ENCODE data around the gene PLA2G4F.

PLA2G4F gene

DNA sequence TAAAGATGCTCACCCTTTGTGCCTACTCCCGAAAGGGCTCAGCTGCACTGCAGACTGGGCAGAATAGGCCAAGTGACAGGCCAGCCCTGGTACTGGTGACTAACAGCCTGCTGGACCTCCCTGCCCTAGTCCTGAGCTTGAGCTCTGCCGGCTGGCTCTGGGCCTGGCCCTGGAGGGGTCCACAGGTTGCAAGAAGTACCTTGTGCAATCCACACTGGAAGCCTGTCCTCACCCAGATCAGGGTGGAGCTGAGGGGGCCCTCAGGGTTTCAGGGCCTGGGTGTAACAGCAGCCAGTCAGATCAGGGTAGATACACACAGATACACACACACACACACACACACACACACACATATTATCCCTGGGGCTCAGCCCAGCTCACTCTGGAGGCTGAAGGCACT is 34.8 kb downstream of the PLA2G4F start:
- no peak overlapping the region for H3K4me3 ChIP-seq (ENCODE audit: low read depth, low read length)
- H3K79me1 ChIP-seq (ENCODE audit: low read length): no peaks in the 10 kb centered on the region
- no peak overlapping the region for H2AK5ac ChIP-seq (ENCODE audit: low read length)
- H2AFZ ChIP-seq (ENCODE audit: insufficient read depth, low read length, poor library complexity): no peak overlapping the region
- no peak overlapping the region for H2BK12ac ChIP-seq (ENCODE audit: low read length)
- no peak overlapping the region for H3K4ac ChIP-seq (ENCODE audit: low read depth, low read length)
- no peak overlapping the region for H2BK120ac ChIP-seq (ENCODE audit: insufficient read depth, low read length, poor library complexity)
- no peaks in the 10 kb centered on the region for H3K27me3 ChIP-seq (ENCODE audit: insufficient read depth, low read length)
- no peak overlapping the region for H3K23ac ChIP-seq (ENCODE audit: low read length)
- H3K4me1 ChIP-seq (ENCODE audit: control insufficient read depth in 1 of 2, insufficient read depth in 2 of 2, low read length in 2 of 2): no peaks in the 10 kb centered on the region
- no peak overlapping the region for H4K12ac ChIP-seq (ENCODE audit: low read depth, low read length)
- H2BK5ac ChIP-seq (ENCODE audit: low read depth, low read length, poor library complexity): no peak overlapping the region
- H3K79me2 ChIP-seq (ENCODE audit: control insufficient read depth, insufficient read depth, low read length, poor library complexity): no peaks in the 10 kb centered on the region
- H4K8ac ChIP-seq (ENCODE audit: low read depth, low read length): no peak overlapping the region
- DNase-seq: peak; percentile 45 to 71
- no CpG with 5 or more reads among the region's 2 CpGs for WGBS (ENCODE audit: extremely low coverage, insufficient coverage, insufficient read length)
- H3K18ac ChIP-seq (ENCODE audit: low read length): no peak overlapping the region
- no peak overlapping the region for H3K9ac ChIP-seq (ENCODE audit: low read length)
- H3K36me3 ChIP-seq (ENCODE audit: control insufficient read depth in 1 of 2, insufficient read depth in 2 of 2, low read length in 2 of 2): no peaks in the 10 kb centered on the region
- H3K27ac ChIP-seq (ENCODE audit: low read depth, low read length): no peak overlapping the region
- no peak overlapping the region for H4K91ac ChIP-seq (ENCODE audit: low read depth, low read length)
- H3K9me3 ChIP-seq (ENCODE audit: insufficient read depth, low read depth, low read length): no peaks in the 10 kb centered on the region
- H3K4me2 ChIP-seq (ENCODE audit: low read length): no peak overlapping the region
- H3K14ac ChIP-seq (ENCODE audit: low read length): no peak overlapping the region

DNA sequence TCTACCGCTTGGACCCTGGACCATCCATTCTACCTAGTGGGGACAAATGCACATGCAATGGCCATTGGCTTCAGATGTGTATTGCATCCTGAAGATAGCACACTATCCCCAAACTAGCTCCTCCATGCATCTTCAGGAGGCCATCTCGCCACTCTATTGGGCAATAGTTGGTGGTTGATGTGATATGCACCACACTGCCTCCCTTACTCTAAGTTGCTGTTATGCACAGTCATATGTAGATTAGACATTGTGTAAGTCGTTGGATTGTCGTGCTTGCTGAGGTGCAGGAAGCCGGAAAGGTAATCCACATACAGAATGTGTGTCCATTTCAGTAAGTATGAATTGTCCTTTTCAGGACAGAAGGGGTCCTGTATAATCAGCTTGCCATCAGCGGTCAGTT is 35.4 kb downstream of the PLA2G4F start:
- no CpG with 5 or more reads among the region's 6 CpGs for WGBS (ENCODE audit: extremely low coverage, insufficient coverage, insufficient read length)

DNA sequence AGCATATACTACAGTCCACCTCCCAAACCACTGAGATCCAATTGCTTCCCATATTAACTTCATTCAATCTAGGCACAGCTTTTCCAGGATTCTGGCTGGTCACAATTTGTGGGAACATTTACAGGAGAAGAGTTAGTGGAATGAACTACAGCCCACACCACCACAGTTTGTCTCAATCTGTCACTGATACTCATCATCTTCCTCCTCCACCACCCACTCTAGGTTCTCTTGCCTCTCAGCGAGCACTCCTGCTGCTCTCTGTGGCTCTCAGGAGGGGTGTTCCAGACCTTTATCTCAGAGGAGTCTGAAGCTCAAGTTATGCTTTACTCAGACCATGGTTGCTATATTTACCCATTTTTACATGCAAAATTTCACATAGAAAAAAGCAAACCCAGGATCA is 36.2 kb downstream of the PLA2G4F start:
- Histone ChIP-seq H3K18ac (ENCODE audit: low read length) (no peak overlapping the region), H3K79me2 (ENCODE audit: control insufficient read depth, insufficient read depth, low read length, poor library complexity) (no peaks in the 10 kb centered on the region), H3K23ac (ENCODE audit: low read length) (no peak overlapping the region), H3K9me3 (ENCODE audit: insufficient read depth, low read depth, low read length) (no peaks in the 10 kb centered on the region), H3K79me1 (ENCODE audit: low read length) (no peaks in the 10 kb centered on the region), H2BK5ac (ENCODE audit: low read depth, low read length, poor library complexity) (no peak overlapping the region), H3K27ac (ENCODE audit: low read depth, low read length) (no peak overlapping the region), H4K91ac (ENCODE audit: low read depth, low read length) (no peak overlapping the region), H3K9ac (ENCODE audit: low read length) (no peak overlapping the region), H3K4ac (ENCODE audit: low read depth, low read length) (no peak overlapping the region), H2BK12ac (ENCODE audit: low read length) (no peak overlapping the region), H3K4me3 (ENCODE audit: low read depth, low read length) (no peak overlapping the region), H4K8ac (ENCODE audit: low read depth, low read length) (no peak overlapping the region), H3K4me1 (ENCODE audit: control insufficient read depth in 1 of 2, insufficient read depth in 2 of 2, low read length in 2 of 2) (no peaks in the 10 kb centered on the region), H3K27me3 (ENCODE audit: insufficient read depth, low read length) (no peaks in the 10 kb centered on the region), H4K12ac (ENCODE audit: low read depth, low read length) (no peak overlapping the region), H2AK5ac (ENCODE audit: low read length) (no peak overlapping the region), H3K14ac (ENCODE audit: low read length) (no peak overlapping the region), H3K4me2 (ENCODE audit: low read length) (no peak overlapping the region), H3K36me3 (ENCODE audit: control insufficient read depth in 1 of 2, insufficient read depth in 2 of 2, low read length in 2 of 2) (no peaks in the 10 kb centered on the region), H2AFZ (ENCODE audit: insufficient read depth, low read length, poor library complexity) (no peak overlapping the region), H2BK120ac (ENCODE audit: insufficient read depth, low read length, poor library complexity) (no peak overlapping the region)
- WGBS (ENCODE audit: extremely low coverage, insufficient coverage, insufficient read length): no CpG with 5 or more reads among the region's 1 CpG
- DNase-seq: no peak

More for the DNA sequence above, 35.4 kb downstream of the PLA2G4F start:
- Histone ChIP-seq H4K8ac (ENCODE audit: low read depth, low read length) (no peak overlapping the region), H3K79me2 (ENCODE audit: control insufficient read depth, insufficient read depth, low read length, poor library complexity) (no peaks in the 10 kb centered on the region), H3K27ac (ENCODE audit: low read depth, low read length) (no peak overlapping the region), H3K4ac (ENCODE audit: low read depth, low read length) (no peak overlapping the region), H4K12ac (ENCODE audit: low read depth, low read length) (no peak overlapping the region), H4K91ac (ENCODE audit: low read depth, low read length) (no peak overlapping the region), H3K9me3 (ENCODE audit: insufficient read depth, low read depth, low read length) (no peaks in the 10 kb centered on the region), H2BK12ac (ENCODE audit: low read length) (no peak overlapping the region), H2BK5ac (ENCODE audit: low read depth, low read length, poor library complexity) (no peak overlapping the region), H3K4me2 (ENCODE audit: low read length) (no peak overlapping the region), H3K4me1 (ENCODE audit: control insufficient read depth in 1 of 2, insufficient read depth in 2 of 2, low read length in 2 of 2) (no peaks in the 10 kb centered on the region), H3K23ac (ENCODE audit: low read length) (no peak overlapping the region), H2BK120ac (ENCODE audit: insufficient read depth, low read length, poor library complexity) (no peak overlapping the region), H3K27me3 (ENCODE audit: insufficient read depth, low read length) (no peaks in the 10 kb centered on the region), H3K18ac (ENCODE audit: low read length) (no peak overlapping the region), H3K36me3 (ENCODE audit: control insufficient read depth in 1 of 2, insufficient read depth in 2 of 2, low read length in 2 of 2) (no peaks in the 10 kb centered on the region), H3K79me1 (ENCODE audit: low read length) (no peaks in the 10 kb centered on the region), H2AFZ (ENCODE audit: insufficient read depth, low read length, poor library complexity) (no peak overlapping the region), H3K14ac (ENCODE audit: low read length) (no peak overlapping the region), H3K4me3 (ENCODE audit: low read depth, low read length) (no peak overlapping the region), H2AK5ac (ENCODE audit: low read length) (no peak overlapping the region), H3K9ac (ENCODE audit: low read length) (no peak overlapping the region)
- DNase-seq: peak in 1 of 2 donors; percentile 25

DNA sequence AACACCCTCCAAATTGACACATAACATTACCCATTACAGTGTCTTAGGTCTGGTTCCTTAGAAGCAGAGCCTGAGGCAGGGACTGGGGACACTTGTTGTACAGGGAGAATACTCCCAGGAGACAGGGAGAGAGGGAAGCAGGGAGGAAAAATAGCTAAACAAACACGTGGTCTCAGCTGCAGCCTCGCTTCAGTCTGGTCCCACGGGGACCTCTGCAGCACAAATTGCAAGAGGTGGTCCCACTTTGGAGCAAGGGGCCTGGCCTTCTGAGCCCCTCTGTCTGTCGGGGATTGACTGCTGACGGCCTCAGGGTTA is 37.0 kb downstream of the PLA2G4F start:
- H3K79me2 ChIP-seq (ENCODE audit: control insufficient read depth, insufficient read depth, low read length, poor library complexity): no peaks in the 10 kb centered on the region
- no peak overlapping the region for H3K4ac ChIP-seq (ENCODE audit: low read depth, low read length)
- H3K79me1 ChIP-seq (ENCODE audit: low read length): no peaks in the 10 kb centered on the region
- H4K8ac ChIP-seq (ENCODE audit: low read depth, low read length): no peak overlapping the region
- H3K18ac ChIP-seq (ENCODE audit: low read length): no peak overlapping the region
- no peaks in the 10 kb centered on the region for H3K27me3 ChIP-seq (ENCODE audit: insufficient read depth, low read length)
- no peak overlapping the region for H3K14ac ChIP-seq (ENCODE audit: low read length)
- H2BK5ac ChIP-seq (ENCODE audit: low read depth, low read length, poor library complexity): no peak overlapping the region
- H4K12ac ChIP-seq (ENCODE audit: low read depth, low read length): no peak overlapping the region
- H2AFZ ChIP-seq (ENCODE audit: insufficient read depth, low read length, poor library complexity): no peak overlapping the region
- H3K4me2 ChIP-seq (ENCODE audit: low read length): no peak overlapping the region
- no peaks in the 10 kb centered on the region for H3K9me3 ChIP-seq (ENCODE audit: insufficient read depth, low read depth, low read length)
- H2BK120ac ChIP-seq (ENCODE audit: insufficient read depth, low read length, poor library complexity): no peak overlapping the region
- DNase-seq: no peak
- no peaks in the 10 kb centered on the region for H3K36me3 ChIP-seq (ENCODE audit: control insufficient read depth in 1 of 2, insufficient read depth in 2 of 2, low read length in 2 of 2)
- no peak overlapping the region for H2AK5ac ChIP-seq (ENCODE audit: low read length)
- no peak overlapping the region for H3K9ac ChIP-seq (ENCODE audit: low read length)
- H3K4me1 ChIP-seq (ENCODE audit: control insufficient read depth in 1 of 2, insufficient read depth in 2 of 2, low read length in 2 of 2): no peaks in the 10 kb centered on the region
- H3K4me3 ChIP-seq (ENCODE audit: low read depth, low read length): no peak overlapping the region
- H4K91ac ChIP-seq (ENCODE audit: low read depth, low read length): no peak overlapping the region
- no peak overlapping the region for H2BK12ac ChIP-seq (ENCODE audit: low read length)
- no CpG with 5 or more reads among the region's 5 CpGs for WGBS (ENCODE audit: extremely low coverage, insufficient coverage, insufficient read length)
- no peak overlapping the region for H3K27ac ChIP-seq (ENCODE audit: low read depth, low read length)
- no peak overlapping the region for H3K23ac ChIP-seq (ENCODE audit: low read length)
